PC-3 (cell line): ENCODE measurements around the gene DHX30. TPM values are rescaled to one million over a fixed set of nuclear protein-coding genes. Genes with fewer than 3 reads are reported as not detected.

Experiments used
- ATAC-seq: fragments of 200-7000 bp; cut with Tn5 transposase; 2 replicates; pipeline ENCODE4 v1.9.1; 2020; ENCODE audit warnings: mild to moderate bottlenecking, moderate library complexity
- BruUV-seq: library from RNA; stranded (reverse); fragments of 400-500 nt; replicated peaks from 2 replicates; lab custom pipeline; 2021; lab: Mats Ljungman, UMichigan
- CTCF ChIA-PET: fragments of 300-600 bp; sonication (Branson Sonifier 250); formaldehyde crosslinking; loops from one replicate; lab custom pipeline; 2022; ENCODE audit warnings: antibody characterized with exemption; lab: Charles Lee
- POLR2A ChIA-PET: fragments of 300-600 bp; sonication (Branson Sonifier 250); formaldehyde crosslinking; loops from one replicate; lab custom pipeline; 2022; ENCODE audit warnings: antibody characterized with exemption; ENCODE audit not compliant: unreplicated experiment; lab: Charles Lee
- DNase-seq: peaks from one replicate; pipeline ENCODE4 v3.0.0-alpha.2; 2015
- H2AFZ ChIP-seq: fragments of 300-600 bp; sonication (generic); 2 replicates; pipeline ENCODE4 v1.6.0; 2016; ENCODE audit warnings: antibody characterized with exemption, low read length
- H3F3A ChIP-seq: fragments of 300-600 bp; sonication (generic); one replicate; pipeline ENCODE4 v1.6.0; 2017; ENCODE audit warnings: antibody characterized with exemption, low read length, control low read depth, mild to moderate bottlenecking; ENCODE audit not compliant: unreplicated experiment
- H3K27ac ChIP-seq: fragments of 300-600 bp; sonication (generic); 2 replicates; pipeline ENCODE4 v1.5.1; 2016; ENCODE audit warnings: mild to moderate bottlenecking, low read length
- H3K27me3 ChIP-seq: fragments of 300-600 bp; sonication (generic); 2 replicates; pipeline ENCODE4 v1.6.1; 2016; ENCODE audit warnings: low read length, mixed read lengths
- H3K36me3 ChIP-seq: fragments of 300-600 bp; sonication (generic); 2 replicates; pipeline ENCODE4 v1.6.1; 2016; ENCODE audit warnings: low read depth, mixed run types, low read length, mixed read lengths
- H3K4me1 ChIP-seq: fragments of 300-600 bp; sonication (generic); 2 replicates; pipeline ENCODE4 v1.5.1; 2016; ENCODE audit warnings: low read length; ENCODE audit not compliant: insufficient read depth
- H3K4me2 ChIP-seq: fragments of 300-600 bp; sonication (generic); 2 replicates; pipeline ENCODE4 v1.6.0; 2016; ENCODE audit warnings: low read length
- H3K4me3 ChIP-seq: fragments of 300-600 bp; sonication (generic); 2 replicates; pipeline ENCODE4 v1.5.1; 2016; ENCODE audit warnings: mild to moderate bottlenecking, low read length, mixed read lengths
- H3K79me2 ChIP-seq: fragments of 300-600 bp; sonication (generic); 2 replicates; pipeline ENCODE4 v1.6.1; 2017; ENCODE audit warnings: low read length, mixed read lengths
- H3K9ac ChIP-seq: fragments of 300-600 bp; sonication (generic); 2 replicates; pipeline ENCODE4 v1.6.0; 2016; ENCODE audit warnings: mild to moderate bottlenecking, low read length
- H3K9me2 ChIP-seq: fragments of 300-600 bp; sonication (generic); replicated peaks from 2 replicates; pipeline ENCODE4 v1.6.1; 2016; ENCODE audit warnings: mixed run types, low read length, mixed read lengths
- H3K9me3 ChIP-seq: fragments of 300-600 bp; sonication (generic); 2 replicates; pipeline ENCODE4 v1.6.1; 2016; ENCODE audit warnings: low read length, mixed read lengths
- H4K20me1 ChIP-seq: fragments of 300-600 bp; sonication (generic); 2 replicates; pipeline ENCODE4 v1.6.1; 2016; ENCODE audit warnings: low read length, mixed read lengths
- EZH2 ChIP-seq: fragments of 300-600 bp; sonication (generic); IDR thresholded peaks from one replicate; pipeline ENCODE4 v1.6.1; 2017; ENCODE audit warnings: antibody characterized with exemption, mild to moderate bottlenecking, low read length; ENCODE audit not compliant: unreplicated experiment
- EZH2phosphoT487 ChIP-seq: fragments of 300-600 bp; sonication (generic); IDR thresholded peaks from 2 replicates; pipeline ENCODE4 v1.6.1; 2018; ENCODE audit warnings: mild to moderate bottlenecking, antibody characterized with exemption, low read length, borderline replicate concordance
- intact Hi-C: fragments of 100-400 bp; cut with micrococcal nuclease; formaldehyde crosslinking; loops from 2 replicates; pipeline ENCODE4 v1.9.0; 2023
- total RNA-seq: library from RNA; depleted of rRNA; stranded (reverse); fragments of >200 nt; gene quantifications from 2 replicates; pipeline ENCODE4 v1.2.3, GENCODE V29; 2014
- TF ChIP-seq, protein P1 (sequence below): fragments of 300-600 bp; sonication (generic); conservative IDR thresholded peaks from 2 replicates; pipeline ENCODE4 v1.5.1; 2017; ENCODE audit warnings: antibody characterized with exemption, low read depth, mild to moderate bottlenecking, low read length

DHX30 gene
- total RNA-seq, 1 experiment from 2014 or later, result 152 TPM

- Histone ChIP-seq H4K20me1 (no peaks in the 10 kb centered on the region), H3K27me3 (no peaks in the 10 kb centered on the region), H3K79me2 (no peaks in the 10 kb centered on the region), H3K4me3 (no peak overlapping the region), H3K9me2 (no peaks in the 10 kb centered on the region), H3K36me3 (peaks cover 24% of the 10 kb centered on the region), H3K4me1 (no peaks in the 10 kb centered on the region), H3K9me3 (no peaks in the 10 kb centered on the region), H3F3A (no peaks in the 10 kb centered on the region), H3K9ac (no peak overlapping the region), H2AFZ (no peak overlapping the region), H3K27ac (no peak overlapping the region), H3K4me2 (no peak overlapping the region)
- ATAC-seq, result no peak
- TF ChIP-seq, protein P1, sequence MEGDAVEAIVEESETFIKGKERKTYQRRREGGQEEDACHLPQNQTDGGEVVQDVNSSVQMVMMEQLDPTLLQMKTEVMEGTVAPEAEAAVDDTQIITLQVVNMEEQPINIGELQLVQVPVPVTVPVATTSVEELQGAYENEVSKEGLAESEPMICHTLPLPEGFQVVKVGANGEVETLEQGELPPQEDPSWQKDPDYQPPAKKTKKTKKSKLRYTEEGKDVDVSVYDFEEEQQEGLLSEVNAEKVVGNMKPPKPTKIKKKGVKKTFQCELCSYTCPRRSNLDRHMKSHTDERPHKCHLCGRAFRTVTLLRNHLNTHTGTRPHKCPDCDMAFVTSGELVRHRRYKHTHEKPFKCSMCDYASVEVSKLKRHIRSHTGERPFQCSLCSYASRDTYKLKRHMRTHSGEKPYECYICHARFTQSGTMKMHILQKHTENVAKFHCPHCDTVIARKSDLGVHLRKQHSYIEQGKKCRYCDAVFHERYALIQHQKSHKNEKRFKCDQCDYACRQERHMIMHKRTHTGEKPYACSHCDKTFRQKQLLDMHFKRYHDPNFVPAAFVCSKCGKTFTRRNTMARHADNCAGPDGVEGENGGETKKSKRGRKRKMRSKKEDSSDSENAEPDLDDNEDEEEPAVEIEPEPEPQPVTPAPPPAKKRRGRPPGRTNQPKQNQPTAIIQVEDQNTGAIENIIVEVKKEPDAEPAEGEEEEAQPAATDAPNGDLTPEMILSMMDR, result no peak
- no peak for TF ChIP-seq EZH2phosphoT487
- TF ChIP-seq EZH2, result no peak
- TSS peak; percentile 5 for BruUV-seq
- ChIA-PET POLR2A (no interaction called here), CTCF (interaction anchor here (0.6 kb wide), 1 partner anchor 22 kb away, joined by 3 read pairs; no protein-coding TSS in a partner anchor)
- DNase-seq, result no peak
- intact Hi-C loops, result no loop called here
Observed at GRCh38 chr3:47892286-47893040, 89.5 kb downstream of the DHX30 start.

- ATAC-seq (no peak), DNase-seq (no peak)
- Histone ChIP-seq H3K79me2 (no peaks in the 10 kb centered on the region), H3K9me2 (no peaks in the 10 kb centered on the region), H3K27me3 (no peaks in the 10 kb centered on the region), H3F3A (no peaks in the 10 kb centered on the region), H3K4me1 (no peaks in the 10 kb centered on the region), H3K9ac (no peak overlapping the region), H3K27ac (no peak overlapping the region), H2AFZ (no peak overlapping the region), H4K20me1 (no peaks in the 10 kb centered on the region), H3K4me3 (no peak overlapping the region), H3K36me3 (peaks cover 14% of the 10 kb centered on the region), H3K4me2 (no peak overlapping the region), H3K9me3 (no peaks in the 10 kb centered on the region)
- ChIA-PET CTCF (no interaction called here), POLR2A (no interaction called here)
- no TSS peak for BruUV-seq
- intact Hi-C loops, result no loop called here
- TF ChIP-seq EZH2phosphoT487 (no peak), EZH2 (no peak)
- TF ChIP-seq, protein P1, result no peak
Observed at GRCh38 chr3:47895241-47895640, 92.3 kb downstream of the DHX30 start.

GRCh38 chr3:47896736-47897135 lies 93.8 kb downstream of the DHX30 start:
- Histone ChIP-seq H3F3A (no peaks in the 10 kb centered on the region), H3K4me2 (no peak overlapping the region), H2AFZ (no peak overlapping the region), H3K4me3 (no peak overlapping the region), H3K4me1 (no peaks in the 10 kb centered on the region), H3K36me3 (peaks cover 20% of the 10 kb centered on the region), H3K9ac (no peak overlapping the region), H3K27ac (no peak overlapping the region), H3K27me3 (no peaks in the 10 kb centered on the region), H3K9me2 (no peaks in the 10 kb centered on the region), H3K9me3 (no peaks in the 10 kb centered on the region), H3K79me2 (no peaks in the 10 kb centered on the region), H4K20me1 (no peaks in the 10 kb centered on the region)
- intact Hi-C loops, result no loop called here
- ATAC-seq, result no peak
- CTCF ChIA-PET, result no interaction called here
- no TSS peak for BruUV-seq
- POLR2A ChIA-PET, result no interaction called here
- TF ChIP-seq EZH2phosphoT487 (no peak), EZH2 (no peak)
- TF ChIP-seq, protein P1, result no peak
- DNase-seq, result no peak
